Activated T-cell treated with anti-CD3 and anti-CD28 coated beads, Interleukin-2, amount 50 U/mL, for 4 hours (primary cell): ENCODE results near the gene TSPAN13. TPM values are rescaled to one million over a fixed set of nuclear protein-coding genes. Genes with fewer than 3 reads are reported as not detected.

Experiments used
- ATAC-seq, 2 donors: fragments of 200-7000 bp; cut with Tn5 transposase; one replicate each; pipeline ENCODE4 v1.10.0; 2021
- DNase-seq: peaks from one replicate; pipeline ENCODE4 v3.0.0-alpha.2; 2020
- H3K27me3 Mint-ChIP-seq: one replicate; pipeline ENCODE4 v1.8.0; 2021; ENCODE audit warnings: low read depth, mixed read lengths
- H3K36me3 Mint-ChIP-seq: one replicate; pipeline ENCODE4 v1.8.0; 2022; ENCODE audit warnings: mixed read lengths; ENCODE audit not compliant: insufficient read depth
- H3K4me1 Mint-ChIP-seq: one replicate; pipeline ENCODE4 v1.8.0; 2021; ENCODE audit warnings: low read depth, mixed read lengths
- H3K4me3 Mint-ChIP-seq: one replicate; pipeline ENCODE4 v1.8.0; 2021; ENCODE audit warnings: mild to moderate bottlenecking, moderate library complexity, mixed read lengths
- H3K9me3 Mint-ChIP-seq: one replicate; pipeline ENCODE4 v1.8.0; 2021; ENCODE audit warnings: mixed read lengths
- total RNA-seq, 3 donors: library from RNA; stranded (reverse); gene quantifications; one replicate each; pipeline ENCODE4 v1.2.1, GENCODE V29; 2021

TSPAN13 gene
- total RNA-seq = 1 to 10 TPM; 3.5 to 4.7 (median 4.0) TPM

GRCh38 chr7:16753102-16753931 lies at the start of gene TSPAN13:
Gene TSPAN13 (plus strand): TSS chr7:16753755. CDS start chr7:16753968, 213 bp downstream.
- Mint-ChIP-seq H3K9me3 (no peaks in the 10 kb centered on the region), H3K4me3 (peak within 1 kb of the TSS; percentile 79), H3K36me3 (no peaks in the 10 kb centered on the region), H3K4me1 (peaks cover 9% of the 10 kb centered on the region), H3K27me3 (peaks cover 27% of the 10 kb centered on the region)
- peak; percentile 81 to 87 for ATAC-seq
- peak; percentile 13 for DNase-seq

- Mint-ChIP-seq H3K36me3 (peaks cover 41% of the 10 kb centered on the region), H3K4me3 (no peak overlapping the region), H3K9me3 (no peaks in the 10 kb centered on the region), H3K27me3 (no peaks in the 10 kb centered on the region), H3K4me1 (peaks cover 15% of the 10 kb centered on the region)
- ATAC-seq = no peak
- DNase-seq = no peak
Observed at GRCh38 chr7:16708511-16708910, 45.0 kb upstream of the TSPAN13 start.

- peaks cover 36% of the 10 kb centered on the region for H3K36me3 Mint-ChIP-seq
- peaks cover 15% of the 10 kb centered on the region for H3K4me1 Mint-ChIP-seq
- no peak overlapping the region for H3K4me3 Mint-ChIP-seq
- no peak for DNase-seq
- H3K27me3 Mint-ChIP-seq = no peaks in the 10 kb centered on the region
- H3K9me3 Mint-ChIP-seq = no peaks in the 10 kb centered on the region
- ATAC-seq = no peak
Observed at GRCh38 chr7:16708980-16709379, 44.6 kb upstream of the TSPAN13 start.

DNA sequence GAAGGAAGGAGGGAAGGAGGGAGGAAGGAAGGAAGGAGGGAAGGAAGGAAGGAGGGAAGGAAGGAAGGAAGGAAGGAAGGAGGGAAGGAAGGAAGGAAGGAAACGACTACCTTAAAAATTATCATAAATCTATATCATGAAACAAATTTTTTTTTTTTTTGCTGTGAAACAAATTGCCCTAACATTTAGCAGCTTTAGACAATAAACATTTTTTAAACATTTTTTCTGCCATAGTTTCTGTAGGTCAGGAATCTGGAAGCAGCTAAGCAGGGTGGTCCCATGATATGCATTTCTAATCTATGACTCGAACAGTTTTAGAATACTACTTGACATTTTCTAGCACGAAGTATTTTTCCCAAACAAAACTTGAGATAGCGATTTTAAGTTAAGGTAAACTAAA lies 42.9 kb upstream of the TSPAN13 start:
- Mint-ChIP-seq H3K4me1 (peaks cover 15% of the 10 kb centered on the region), H3K4me3 (no peak overlapping the region), H3K9me3 (no peaks in the 10 kb centered on the region), H3K27me3 (no peaks in the 10 kb centered on the region), H3K36me3 (peaks cover 29% of the 10 kb centered on the region)
- ATAC-seq = no peak
- no peak for DNase-seq

- H3K27me3 Mint-ChIP-seq = no peaks in the 10 kb centered on the region
- ATAC-seq (peak; percentile 69 to 80), DNase-seq (no peak)
- H3K9me3 Mint-ChIP-seq = no peaks in the 10 kb centered on the region
- H3K4me1 Mint-ChIP-seq = peaks cover 15% of the 10 kb centered on the region
- no peak overlapping the region for H3K4me3 Mint-ChIP-seq
- H3K36me3 Mint-ChIP-seq = peaks cover 23% of the 10 kb centered on the region
Observed at GRCh38 chr7:16711730-16712129, 41.8 kb upstream of the TSPAN13 start.

DNA sequence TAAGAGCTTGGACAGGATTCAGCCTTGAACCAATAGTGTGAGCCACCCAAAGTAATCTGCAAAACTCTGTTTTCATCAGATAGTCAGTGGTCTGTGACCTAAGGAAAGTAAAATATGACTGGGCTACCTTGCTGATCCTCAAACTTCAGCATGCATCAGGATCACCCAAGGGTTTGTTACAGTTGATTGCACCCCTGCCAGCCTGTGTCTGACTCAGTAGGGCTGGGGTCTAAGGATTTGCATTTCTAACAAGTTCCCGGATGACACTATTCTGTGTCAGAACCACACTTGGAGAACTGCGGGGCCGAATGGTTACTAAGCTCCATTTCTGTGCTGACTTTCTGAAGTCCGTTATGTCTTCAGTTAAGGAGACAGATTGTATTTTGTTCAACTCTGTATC lies 40.6 kb upstream of the TSPAN13 start:
- Mint-ChIP-seq H3K27me3 (no peaks in the 10 kb centered on the region), H3K36me3 (peaks cover 16% of the 10 kb centered on the region), H3K4me1 (peaks cover 13% of the 10 kb centered on the region), H3K9me3 (no peaks in the 10 kb centered on the region), H3K4me3 (no peak overlapping the region)
- DNase-seq = no peak
- ATAC-seq = peak; percentile 51 to 64

- Mint-ChIP-seq H3K36me3 (peaks cover 13% of the 10 kb centered on the region), H3K9me3 (no peaks in the 10 kb centered on the region), H3K4me1 (peaks cover 15% of the 10 kb centered on the region), H3K4me3 (no peak overlapping the region), H3K27me3 (no peaks in the 10 kb centered on the region)
- ATAC-seq (no peak), DNase-seq (no peak)
Observed at GRCh38 chr7:16715928-16716327, 37.6 kb upstream of the TSPAN13 start.

- ATAC-seq (no peak), DNase-seq (no peak)
- Mint-ChIP-seq H3K27me3 (no peaks in the 10 kb centered on the region), H3K9me3 (no peaks in the 10 kb centered on the region), H3K36me3 (peaks cover 9% of the 10 kb centered on the region), H3K4me1 (peaks cover 6% of the 10 kb centered on the region), H3K4me3 (no peak overlapping the region)
Observed at GRCh38 chr7:16718111-16718656, 35.4 kb upstream of the TSPAN13 start.

DNA sequence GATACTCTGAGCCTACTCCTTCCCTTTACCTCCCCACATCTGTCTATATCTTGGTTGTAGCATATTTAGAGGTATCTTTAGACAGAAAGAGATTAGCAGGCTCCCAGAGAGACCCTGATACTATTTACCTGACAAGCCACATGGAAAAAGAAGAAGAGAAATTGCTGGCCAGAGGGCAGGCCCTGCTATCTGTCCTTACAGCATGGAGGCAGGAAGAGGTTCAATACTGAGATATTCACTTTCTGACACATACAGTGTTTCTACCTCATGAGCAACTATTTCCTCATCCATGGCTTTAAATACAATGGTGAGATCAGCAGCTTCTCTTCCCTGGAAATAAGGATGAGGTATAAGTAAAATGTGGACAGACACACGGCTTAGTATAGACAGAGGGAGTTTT lies 33.9 kb upstream of the TSPAN13 start:
- no peak for DNase-seq
- Mint-ChIP-seq H3K4me1 (peaks cover 6% of the 10 kb centered on the region), H3K27me3 (no peaks in the 10 kb centered on the region), H3K9me3 (no peaks in the 10 kb centered on the region), H3K4me3 (no peak overlapping the region), H3K36me3 (peaks cover 13% of the 10 kb centered on the region)
- no peak for ATAC-seq

- Mint-ChIP-seq H3K4me1 (peaks cover 6% of the 10 kb centered on the region), H3K27me3 (no peaks in the 10 kb centered on the region), H3K9me3 (no peaks in the 10 kb centered on the region), H3K36me3 (peaks cover 10% of the 10 kb centered on the region), H3K4me3 (peak overlapping the region; percentile 24)
- DNase-seq = no peak
- no peak for ATAC-seq
Observed at GRCh38 chr7:16721541-16721940, 32.0 kb upstream of the TSPAN13 start.

GRCh38 chr7:16724344-16724743 lies 29.2 kb upstream of the TSPAN13 start:
- no peak overlapping the region for H3K4me3 Mint-ChIP-seq
- ATAC-seq (no peak), DNase-seq (no peak)
- peaks cover 12% of the 10 kb centered on the region for H3K36me3 Mint-ChIP-seq
- peaks cover 6% of the 10 kb centered on the region for H3K4me1 Mint-ChIP-seq
- no peaks in the 10 kb centered on the region for H3K9me3 Mint-ChIP-seq
- no peaks in the 10 kb centered on the region for H3K27me3 Mint-ChIP-seq

GRCh38 chr7:16726189-16726588 lies 27.4 kb upstream of the TSPAN13 start:
- H3K4me1 Mint-ChIP-seq = peaks cover 3% of the 10 kb centered on the region
- peaks cover 9% of the 10 kb centered on the region for H3K36me3 Mint-ChIP-seq
- ATAC-seq (no peak), DNase-seq (no peak)
- no peaks in the 10 kb centered on the region for H3K27me3 Mint-ChIP-seq
- no peaks in the 10 kb centered on the region for H3K9me3 Mint-ChIP-seq
- H3K4me3 Mint-ChIP-seq = no peak overlapping the region

GRCh38 chr7:16727736-16728135 lies 25.8 kb upstream of the TSPAN13 start:
- Mint-ChIP-seq H3K4me3 (no peak overlapping the region), H3K27me3 (no peaks in the 10 kb centered on the region), H3K36me3 (peaks cover 9% of the 10 kb centered on the region), H3K4me1 (no peaks in the 10 kb centered on the region), H3K9me3 (no peaks in the 10 kb centered on the region)
- no peak for DNase-seq
- no peak for ATAC-seq

DNA sequence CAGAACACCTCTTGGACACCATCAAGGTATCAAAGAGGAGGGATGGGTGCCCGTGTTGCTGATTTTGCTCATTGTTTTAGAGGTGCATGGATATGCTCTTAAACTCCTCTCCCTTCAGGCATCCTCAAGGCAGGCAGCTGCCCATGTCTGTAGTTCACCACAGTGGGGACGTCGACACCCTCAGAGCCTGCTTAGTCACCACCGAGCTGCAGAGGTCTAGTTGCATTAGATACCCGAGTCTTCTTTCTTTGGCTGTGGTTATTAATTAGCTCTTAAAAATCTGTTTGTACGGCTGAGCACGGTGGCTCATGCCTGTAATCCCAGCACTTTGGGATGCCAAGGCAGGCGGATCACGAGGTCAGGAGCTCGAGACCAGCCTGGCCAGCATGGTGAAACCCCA lies 24.7 kb upstream of the TSPAN13 start:
- no peak for ATAC-seq
- Mint-ChIP-seq H3K4me1 (no peaks in the 10 kb centered on the region), H3K4me3 (no peak overlapping the region), H3K27me3 (no peaks in the 10 kb centered on the region), H3K9me3 (no peaks in the 10 kb centered on the region), H3K36me3 (peaks cover 7% of the 10 kb centered on the region)
- DNase-seq = no peak

DNA sequence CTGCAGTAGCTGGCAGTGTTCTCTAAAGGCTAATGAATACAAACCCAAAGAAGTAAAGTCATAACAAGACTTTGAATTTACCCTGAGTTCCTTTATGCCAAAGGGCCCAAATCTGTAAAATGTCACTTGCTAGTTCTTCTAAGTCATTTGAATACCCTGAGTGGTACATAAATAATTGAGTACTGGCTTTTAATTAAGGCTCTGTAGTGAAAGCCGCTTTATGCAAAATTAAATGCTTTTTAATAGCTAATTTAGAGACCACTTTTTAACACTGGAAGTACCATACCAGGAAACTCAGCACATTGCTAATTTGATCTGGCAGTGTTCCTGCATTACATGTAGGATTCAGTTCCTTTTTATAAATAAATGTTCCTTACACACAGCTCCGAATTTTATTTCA lies 24.0 kb upstream of the TSPAN13 start:
- H3K27me3 Mint-ChIP-seq = no peaks in the 10 kb centered on the region
- ATAC-seq (no peak), DNase-seq (no peak)

More for the DNA sequence above, 24.0 kb upstream of the TSPAN13 start:
- Mint-ChIP-seq H3K4me1 (peaks cover 2% of the 10 kb centered on the region), H3K9me3 (no peaks in the 10 kb centered on the region), H3K4me3 (no peak overlapping the region), H3K36me3 (peaks cover 3% of the 10 kb centered on the region)
